D721Med (cell line): Measurements from ENCODE around the gene TMPRSS9.

ENCODE experiments used
- DNase-seq: peaks from one replicate; pipeline ENCODE4 v3.0.0; 2011; ENCODE audit warnings: low spot score; ENCODE audit not compliant: insufficient read length
- FAIRE-seq: peaks from 2 replicates; lab custom pipeline; 2011; peaks lifted over from hg19 to GRCh38; lab: Jason Lieb, UNC
- CTCF ChIP-seq: IDR thresholded peaks from 2 replicates; pipeline ENCODE4 v1.5.1; 2012; ENCODE audit warnings: mild to moderate bottlenecking, control low read depth; ENCODE audit not compliant: insufficient read depth; ENCODE audit errors: missing control alignments

Gene TMPRSS9

GRCh38 chr19:2338055-2338615 lies 21.9 kb upstream of the TMPRSS9 start:
- DNase-seq (no peak), FAIRE-seq (no peak)
- no peak for TF ChIP-seq CTCF

GRCh38 chr19:2338751-2339643 lies 21.1 kb upstream of the TMPRSS9 start:
- no peak for TF ChIP-seq CTCF
- DNase-seq (no peak), FAIRE-seq (no peak)

- no peak for TF ChIP-seq CTCF
- DNase-seq (no peak), FAIRE-seq (no peak)
Observed at GRCh38 chr19:2339644-2340310, 20.3 kb upstream of the TMPRSS9 start.

- no peak for FAIRE-seq
- no peak for TF ChIP-seq CTCF
- DNase-seq: no peak
Observed at GRCh38 chr19:2340496-2341243, 19.4 kb upstream of the TMPRSS9 start.

GRCh38 chr19:2341244-2341751 lies 18.8 kb upstream of the TMPRSS9 start:
- DNase-seq: no peak
- FAIRE-seq: no peak
- TF ChIP-seq CTCF: no peak

GRCh38 chr19:2341982-2342381 lies 18.1 kb upstream of the TMPRSS9 start:
- FAIRE-seq (no peak), DNase-seq (no peak)
- no peak for TF ChIP-seq CTCF
